AG04449 (cell line): ENCODE results near the gene DROSHA.
"Not testable (repeated sequence)": the region's sequence is repeated elsewhere in the genome, so short reads cannot be mapped to it uniquely, and the experiment has no call there.

Experiments
- CTCF ChIA-PET: fragments of 350-600 bp; formaldehyde crosslinking; extraction: SDS; loops from one replicate; lab custom pipeline; 2021; ENCODE audit warnings: antibody characterized with exemption; lab: Yijun Ruan, JAX
- POLR2A ChIA-PET: fragments of 400-600, 350-600 bp; formaldehyde crosslinking; extraction: SDS; loops from one replicate; lab custom pipeline; 2020; ENCODE audit warnings: antibody characterized with exemption, inconsistent platforms; lab: Yijun Ruan, JAX
- DNase-seq: peaks from one replicate; pipeline ENCODE4 v3.0.0-alpha.2; 2010; ENCODE audit warnings: low read depth, low spot score
- H3K4me3 ChIP-seq: 2 replicates; pipeline ENCODE4 v1.5.1; 2011; ENCODE audit warnings: low read depth, mild to moderate bottlenecking, control low read depth, low read length
- CTCF ChIP-seq: IDR thresholded peaks from one replicate; pipeline ENCODE4 v1.5.1; 2011; ENCODE audit warnings: mild to moderate bottlenecking, moderate library complexity, low read length, control low read depth, inconsistent platforms; ENCODE audit not compliant: insufficient read depth; ENCODE audit errors: missing control alignments

Gene DROSHA

GRCh38 chr5:31408814-31409213 is 123.1 kb downstream of the DROSHA start:
- DNase-seq = peak; percentile 58

GRCh38 chr5:31407921-31408693 is 123.8 kb downstream of the DROSHA start:
- no peak for TF ChIP-seq CTCF
- ChIA-PET POLR2A (no interaction called here), CTCF (no interaction called here)
- no peak overlapping the region for H3K4me3 ChIP-seq
- no peak for DNase-seq

More at GRCh38 chr5:31408814-31409213, 123.1 kb downstream of the DROSHA start:
- CTCF ChIA-PET = interaction anchor here (1.4 kb wide), 1 partner anchor 10 kb away, joined by 4 read pairs; no protein-coding TSS in a partner anchor
- POLR2A ChIA-PET = no interaction called here
- TF ChIP-seq CTCF = no peak
- H3K4me3 ChIP-seq = no peak overlapping the region

GRCh38 chr5:31404325-31404724 is 127.6 kb downstream of the DROSHA start:
- no peak overlapping the region for H3K4me3 ChIP-seq
- TF ChIP-seq CTCF = no peak
- DNase-seq = no peak
- ChIA-PET CTCF (no interaction called here), POLR2A (no interaction called here)

GRCh38 chr5:31401691-31402090 is 130.2 kb downstream of the DROSHA start:
- DNase-seq = no peak
- ChIA-PET POLR2A (no interaction called here), CTCF (no interaction called here)
- TF ChIP-seq CTCF = no peak
- no peak overlapping the region for H3K4me3 ChIP-seq

GRCh38 chr5:31397926-31398557 is 133.9 kb downstream of the DROSHA start:
- no peak overlapping the region for H3K4me3 ChIP-seq
- CTCF ChIA-PET = interaction anchor here (1.0 kb wide), 1 partner anchor 11 kb away, joined by 3 read pairs; no protein-coding TSS in a partner anchor
- no peak for TF ChIP-seq CTCF
- POLR2A ChIA-PET = no interaction called here
- DNase-seq = no peak

- CTCF ChIA-PET = interaction anchor here (1.0 kb wide), 1 partner anchor 10 kb away, joined by 3 read pairs; no protein-coding TSS in a partner anchor
- POLR2A ChIA-PET = no interaction called here
- DNase-seq = no peak
- H3K4me3 ChIP-seq = no peak overlapping the region
- TF ChIP-seq CTCF = no peak
Measured at GRCh38 chr5:31396611-31397295, 135.1 kb downstream of the DROSHA start.

- DNase-seq, POLR2A ChIA-PET, H3K4me3 ChIP-seq: not testable (repeated sequence)
- CTCF ChIA-PET = interaction anchor here (0.6 kb wide), 1 partner anchor 59 kb away, joined by 3 read pairs; no protein-coding TSS in a partner anchor
Measured at GRCh38 chr5:31395450-31396045, 136.3 kb downstream of the DROSHA start.
